HG03108 (cell line): Measurements from ENCODE around the gene RAPGEF1.
"Not testable (repeated sequence)": the region's sequence is repeated elsewhere in the genome, so short reads cannot be mapped to it uniquely, and the experiment has no call there.

Source experiments
- ATAC-seq: cut with Tn5 transposase; IDR thresholded peaks from one replicate; pipeline ENCODE4 v1.9.1; 2021; ENCODE audit warnings: moderate library complexity; ENCODE audit not compliant: unreplicated experiment

Gene RAPGEF1

GRCh38 chr9:131692612-131693562 lies 47.0 kb downstream of the RAPGEF1 start:
- ATAC-seq = no peak

- no peak for ATAC-seq
Measured at GRCh38 chr9:131691969-131692611, 47.8 kb downstream of the RAPGEF1 start.

- no peak for ATAC-seq
Measured at GRCh38 chr9:131690941-131691573, 48.8 kb downstream of the RAPGEF1 start.

GRCh38 chr9:131690462-131690861 lies 49.4 kb downstream of the RAPGEF1 start:
- ATAC-seq = no peak

GRCh38 chr9:131688377-131688776 lies 51.5 kb downstream of the RAPGEF1 start:
- ATAC-seq = no peak

GRCh38 chr9:131685753-131686706 lies 53.8 kb downstream of the RAPGEF1 start:
- ATAC-seq = peak; percentile 78

GRCh38 chr9:131683094-131683493 lies 56.8 kb downstream of the RAPGEF1 start:
- not testable (repeated sequence) for ATAC-seq

GRCh38 chr9:131682261-131682660 lies 57.6 kb downstream of the RAPGEF1 start:
- ATAC-seq = no peak

GRCh38 chr9:131681826-131682225 lies 58.0 kb downstream of the RAPGEF1 start:
- ATAC-seq = not testable (repeated sequence)

GRCh38 chr9:131681108-131681507 lies 58.8 kb downstream of the RAPGEF1 start:
- ATAC-seq = not testable (repeated sequence)

- no peak for ATAC-seq
Measured at GRCh38 chr9:131679261-131680020, 60.4 kb downstream of the RAPGEF1 start.

GRCh38 chr9:131678499-131679111 lies 61.3 kb downstream of the RAPGEF1 start:
- peak; percentile 73 for ATAC-seq

GRCh38 chr9:131677444-131678180 lies 62.3 kb downstream of the RAPGEF1 start:
- no peak for ATAC-seq

GRCh38 chr9:131677049-131677443 lies 62.8 kb downstream of the RAPGEF1 start:
- ATAC-seq = no peak

- ATAC-seq = no peak
Measured at GRCh38 chr9:131676431-131676972, 63.4 kb downstream of the RAPGEF1 start.

GRCh38 chr9:131675437-131676022 lies 64.3 kb downstream of the RAPGEF1 start:
- no peak for ATAC-seq

GRCh38 chr9:131674425-131675421 lies 65.2 kb downstream of the RAPGEF1 start:
- no peak for ATAC-seq
